Endothelial cell of umbilical vein (primary cell): ENCODE data around the gene SMARCD1. TPM values are rescaled to one million over a fixed set of nuclear protein-coding genes. Genes with fewer than 3 reads are reported as not detected.

Source experiments
- BruUV-seq: library from RNA; stranded (reverse); fragments of 400-500 nt; replicated peaks from 2 replicates; lab custom pipeline; 2021; lab: Mats Ljungman, UMichigan
- CTCF ChIA-PET: fragments of 300-600, 350-600 bp; sonication (Branson Sonifier 250); formaldehyde crosslinking; loops from one replicate; lab custom pipeline; 2021; ENCODE audit warnings: antibody characterized with exemption, inconsistent platforms; lab: Charles Lee
- POLR2A ChIA-PET: fragments of 300-600, 350-600 bp; sonication (Branson Sonifier 250); formaldehyde crosslinking; loops from one replicate; lab custom pipeline; 2021; ENCODE audit warnings: antibody characterized with exemption, inconsistent platforms; lab: Charles Lee
- DNase-seq: peaks from one replicate; pipeline ENCODE4 v3.0.0-alpha.2; 2011; ENCODE audit warnings: low read depth, low spot score
- FAIRE-seq: peaks from 2 replicates; lab custom pipeline; 2011; peaks lifted over from hg19 to GRCh38; lab: Jason Lieb, UNC
- H2AFZ ChIP-seq: 2 replicates; pipeline ENCODE4 v1.6.0; 2012; ENCODE audit warnings: low read depth, low read length, control low read depth, inconsistent platforms
- H3K27ac ChIP-seq: 2 replicates; pipeline ENCODE4 v1.5.1; 2011; ENCODE audit warnings: low read depth, mild to moderate bottlenecking, control low read depth, low read length, moderate library complexity; ENCODE audit not compliant: insufficient read depth
- H3K27me3 ChIP-seq, 2 experiments: 2 replicates each; pipeline versions ENCODE4 v1.6.0 to v1.6.1; 2011; ENCODE audit warnings: low read length in 2 of 2, mixed read lengths in 1 of 2; ENCODE audit not compliant: control insufficient read depth in 2 of 2, insufficient read depth in 2 of 2
- H3K36me3 ChIP-seq, 2 experiments: 2 replicates in 1 of 2; 3 replicates in 1 of 2; pipeline ENCODE4 v1.5.1; 2011; ENCODE audit warnings: low read length in 2 of 2, mild to moderate bottlenecking in 1 of 2, moderate library complexity in 1 of 2; ENCODE audit not compliant: control insufficient read depth in 2 of 2, insufficient read depth in 2 of 2; ENCODE audit errors: extremely low read depth in 1 of 2
- H3K4me1 ChIP-seq: 3 replicates; pipeline ENCODE4 v1.5.1; 2011; ENCODE audit warnings: mild to moderate bottlenecking, low read length; ENCODE audit not compliant: control insufficient read depth, insufficient read depth; ENCODE audit errors: extremely low read depth
- H3K4me2 ChIP-seq: 2 replicates; pipeline ENCODE4 v1.6.1; 2011; ENCODE audit warnings: low read length, control low read depth, mixed read lengths; ENCODE audit not compliant: insufficient read depth
- H3K4me3 ChIP-seq, 3 experiments: fragments of 200-600 bp in 1 of 3; sonication (generic), shearing (Covaris generic) in 1 of 3; replicated peaks in 1 of 3; 2 replicates each; pipeline ENCODE4 v1.5.1; 2011 to 2016; ENCODE audit warnings: control low read depth in 3 of 3, low read length in 3 of 3, mild to moderate bottlenecking in 2 of 3, inconsistent platforms in 1 of 3, low read depth in 1 of 3, moderate library complexity in 1 of 3; ENCODE audit not compliant: insufficient read depth in 1 of 3
- H3K79me2 ChIP-seq: 2 replicates; pipeline ENCODE4 v1.6.0; 2012; ENCODE audit warnings: low read length, inconsistent platforms; ENCODE audit not compliant: control insufficient read depth, insufficient read depth
- H3K9ac ChIP-seq: replicated peaks from 2 replicates; pipeline ENCODE3; 2011; ENCODE audit warnings: low read length, control low read depth; ENCODE audit not compliant: insufficient read depth; ENCODE audit errors: extremely low read depth
- H3K9me1 ChIP-seq: replicated peaks from 3 replicates; pipeline ENCODE4 v1.6.0; 2011; ENCODE audit warnings: mild to moderate bottlenecking, low read length; ENCODE audit not compliant: control insufficient read depth, insufficient read depth; ENCODE audit errors: extremely low read depth
- H3K9me3 ChIP-seq: replicated peaks from 2 replicates; pipeline ENCODE4 v1.5.1; 2012; ENCODE audit warnings: low read length, inconsistent platforms; ENCODE audit not compliant: control insufficient read depth, insufficient read depth
- H4K20me1 ChIP-seq: replicated peaks from 2 replicates; pipeline ENCODE3; 2011; ENCODE audit warnings: mild to moderate bottlenecking, low read length; ENCODE audit not compliant: control insufficient read depth, insufficient read depth; ENCODE audit errors: extremely low read depth
- CTCF ChIP-seq, 2 donors: IDR thresholded peaks; 1 replicate in 1 of 2; 2 replicates in 1 of 2; pipeline ENCODE4 v1.5.1; 2011; ENCODE audit warnings: low read length in 2 of 2, mild to moderate bottlenecking in 2 of 2, moderate library complexity in 2 of 2, control low read depth in 1 of 2, inconsistent platforms in 1 of 2, low read depth in 1 of 2; ENCODE audit not compliant: insufficient read depth in 1 of 2; ENCODE audit errors: extremely low read depth in 1 of 2
- FOS ChIP-seq: IDR thresholded peaks from 2 replicates; pipeline ENCODE4 v1.6.1; 2011; ENCODE audit warnings: mild to moderate bottlenecking, low read length, moderate library complexity, borderline replicate concordance; ENCODE audit not compliant: insufficient read depth
- MYC ChIP-seq: IDR thresholded peaks from one replicate; pipeline ENCODE4 v1.6.1; 2011; ENCODE audit warnings: mild to moderate bottlenecking, low read depth, low read length
- dilution Hi-C: fragments of 300-500 bp; cut with MboI; formaldehyde crosslinking; loops from one replicate; pipeline ENCODE4 v1.15.0; 2019; ENCODE audit warnings: low sequenced_read_pairs; ENCODE audit not compliant: extremely low pct_ligation_motif_present
- intact Hi-C: fragments of 100-400 bp; cut with micrococcal nuclease; formaldehyde crosslinking; loops from one replicate; pipeline ENCODE4 v1.10.0; 2022
- polyA plus RNA-seq, 4 experiments: library from polyadenylated mRNA; depleted of rRNA in 3 of 4; stranded (reverse) in 3 of 4; unstranded in 1 of 4; fragments of >200 nt; gene quantifications; 2 replicates each; pipeline versions ENCODE4 v1.2.1 to v1.2.3, GENCODE V29; 2011 to 2012; ENCODE audit warnings: missing spikeins in 1 of 4
- total RNA-seq: library from RNA; stranded (reverse); gene quantifications from 2 replicates; pipeline ENCODE4 v1.2.3, GENCODE V29; 2021

The SMARCD1 gene
- total and polyA plus RNA-seq, 2 donors (not counting 3 experiments of a cell fraction or from before 2014, with no cell fraction given) = 86.6 to 94.2 TPM

- Histone ChIP-seq H3K4me3 (no peak overlapping the region), H2AFZ (no peak overlapping the region), H3K4me2 (peak overlapping the region; percentile 56), H3K4me1 (peaks cover 35% of the 10 kb centered on the region), H3K9me3 (no peaks in the 10 kb centered on the region), H3K36me3 (peaks cover 29 to 34% of the 10 kb centered on the region in 2 experiments), H3K79me2 (peaks cover 16% of the 10 kb centered on the region), H3K9ac (peak overlapping the region; percentile 19), H4K20me1 (no peaks in the 10 kb centered on the region), H3K27ac (peak overlapping the region; percentile 61), H3K27me3 (no peaks in the 10 kb centered on the region), H3K9me1 (no peaks in the 10 kb centered on the region)
- TF ChIP-seq CTCF (IDR thresholded peaks at IDR 0.05; ENCODE audit: extremely low read depth in 1 of 2, insufficient read depth in 1 of 2, low read depth in 1 of 2, low read length in 2 of 2) (peak; percentile 74 to 77), MYC (no peak)
- intact Hi-C loops = no loop called here
- dilution Hi-C loops = no loop called here
- no TSS peak for BruUV-seq
- FAIRE-seq = peak; percentile 53
- DNase-seq = peak; percentile 59
- ChIA-PET CTCF (interaction anchor here (0.8 to 5.6 kb wide), 17 partner anchors 8 to 226 kb away, joined by 3 to 89 read pairs (median 6); partner anchors contain the start of genes CERS5, COX14 and GPD1), POLR2A (interaction anchor here (1.0 kb wide), 1 partner anchor 78 kb away, joined by 3 read pairs; the partner anchor contains the start of gene CERS5)
These were observed 3.6 kb downstream of the SMARCD1 start for GRCh38 chr12:50088577-50089335.

GRCh38 chr12:50089730-50090129, 4.6 kb downstream of the SMARCD1 start:
- no peak overlapping the region for H3K27ac ChIP-seq
- dilution Hi-C loops = no loop called here
- ChIA-PET CTCF (interaction anchor here (0.6 to 1.1 kb wide), 5 partner anchors 12 to 225 kb away, joined by 3 to 4 read pairs (median 3); partner anchors contain the start of gene COX14), POLR2A (interaction anchor here (0.6 kb wide), 1 partner anchor 11 kb away, joined by 5 read pairs; no protein-coding TSS in a partner anchor)
- no peak overlapping the region for H3K4me3 ChIP-seq
- TF ChIP-seq FOS = no peak
- no peaks in the 10 kb centered on the region for H4K20me1 ChIP-seq
- H3K4me2 ChIP-seq = no peak overlapping the region
- H3K79me2 ChIP-seq = peaks cover 14% of the 10 kb centered on the region
- H3K27me3 ChIP-seq = no peaks in the 10 kb centered on the region
- H3K9me3 ChIP-seq = no peaks in the 10 kb centered on the region
- FAIRE-seq = no peak
- DNase-seq = no peak
- no peak overlapping the region for H3K9ac ChIP-seq
- intact Hi-C loops = no loop called here
- H3K9me1 ChIP-seq = no peaks in the 10 kb centered on the region
- peaks cover 35 to 39% of the 10 kb centered on the region in 2 experiments for H3K36me3 ChIP-seq
- no TSS peak for BruUV-seq
- peaks cover 29% of the 10 kb centered on the region for H3K4me1 ChIP-seq
- H2AFZ ChIP-seq = no peak overlapping the region
